A549 (cell line): ENCODE results near the gene PTPRCAP. TPM values are rescaled to one million over a fixed set of nuclear protein-coding genes. Genes with fewer than 3 reads are reported as not detected.

Experiments
- ATAC-seq, 2 experiments: fragments of 200-7000 bp in 1 of 2; fragments of >200 bp in 1 of 2; cut with Nextera tagmentation in 1 of 2; cut with Tn5 transposase in 1 of 2; 3 replicates each; pipeline versions ENCODE4 v1.8.0 to v1.9.1; 2018 to 2020; ENCODE audit warnings: mild to moderate bottlenecking in 1 of 2, moderate library complexity in 1 of 2
- CTCF ChIA-PET: fragments of 300-600 bp; sonication (Branson Sonifier 250); formaldehyde crosslinking; extraction: SDS; loops from one replicate; lab custom pipeline; 2021; ENCODE audit warnings: antibody characterized with exemption, inconsistent platforms; lab: Yijun Ruan, JAX
- POLR2A ChIA-PET: fragments of 350-600 bp; formaldehyde crosslinking; extraction: SDS; loops from one replicate; lab custom pipeline; 2021; ENCODE audit warnings: antibody characterized with exemption, inconsistent platforms; lab: Yijun Ruan, JAX
- DNase-seq, 2 experiments: peaks; one replicate each; pipeline versions ENCODE4 v3.0.0 to v3.0.0-alpha.2; 2011 to 2016; ENCODE audit warnings: low read depth in 1 of 2, low spot score in 1 of 2
- FAIRE-seq: peaks from 2 replicates; lab custom pipeline; 2011; peaks lifted over from hg19 to GRCh38; lab: Jason Lieb, UNC
- H3K27ac ChIP-seq, 2 experiments: fragments of >200 bp; sonication (Bioruptor Twin); formaldehyde crosslinking; 3 replicates each; pipeline ENCODE4 v1.5.1; 2016 to 2017
- H3K4me1 ChIP-seq: fragments of >200 bp; sonication (Bioruptor Twin); formaldehyde crosslinking; 3 replicates; pipeline ENCODE4 v1.6.1; 2016
- H3K4me2 ChIP-seq: fragments of >200 bp; sonication (Bioruptor Twin); formaldehyde crosslinking; 3 replicates; pipeline ENCODE4 v1.6.1; 2016
- H3K4me3 ChIP-seq: fragments of >200 bp; sonication (Bioruptor Twin); formaldehyde crosslinking; 3 replicates; pipeline ENCODE4 v1.5.1; 2016
- H3K9me3 ChIP-seq: fragments of >200 bp; sonication (Bioruptor Twin); formaldehyde crosslinking; 3 replicates; pipeline ENCODE4 v1.6.1; 2016
- BHLHE40 ChIP-seq: IDR thresholded peaks from 2 replicates; pipeline ENCODE4 v1.6.1; 2012; ENCODE audit warnings: low read depth, low read length, inconsistent platforms
- CHD2 ChIP-seq: fragments of 150-350 bp; IDR thresholded peaks from 2 replicates; pipeline ENCODE4 v1.6.1; 2014; ENCODE audit warnings: low read length; ENCODE audit not compliant: partially characterized antibody
- E2F6 ChIP-seq: IDR thresholded peaks from 2 replicates; pipeline ENCODE4 v1.6.1; 2012; ENCODE audit warnings: low read depth, borderline replicate concordance
- EP300 ChIP-seq, 2 experiments: fragments of >200 bp; sonication (Bioruptor Twin); formaldehyde crosslinking; IDR thresholded peaks; 2 replicates in 1 of 2; 3 replicates in 1 of 2; pipeline ENCODE4 v1.6.1; 2016 to 2017
- FOSL2 ChIP-seq, 2 experiments: fragments of 450-650 bp in 1 of 2; fragments of >200 bp in 1 of 2; sonication (Bioruptor Twin) in 1 of 2; formaldehyde crosslinking; IDR thresholded peaks; 2 replicates each; pipeline versions ENCODE4 v1.5.0 to v1.6.1; 2016 to 2020; ENCODE audit warnings: mild to moderate bottlenecking in 1 of 2, moderate library complexity in 1 of 2
- GATA3 ChIP-seq: IDR thresholded peaks from 2 replicates; pipeline ENCODE4 v1.6.1; 2012; ENCODE audit warnings: borderline replicate concordance
- HOXA7 ChIP-seq: fragments of 250-450 bp; sonication (Bioruptor Pico); IDR thresholded peaks from 2 replicates; pipeline ENCODE4 v1.5.0; 2020; ENCODE audit warnings: mild to moderate bottlenecking, moderate library complexity
- HOXB13 ChIP-seq: fragments of 250-450 bp; sonication (Bioruptor Pico); IDR thresholded peaks from 2 replicates; pipeline ENCODE4 v1.5.0; 2020; ENCODE audit warnings: low read depth, mild to moderate bottlenecking, moderate library complexity
- HOXB5 ChIP-seq: fragments of 250-450 bp; sonication (Bioruptor Pico); IDR thresholded peaks from 2 replicates; pipeline ENCODE4 v1.5.0; 2020; ENCODE audit warnings: mild to moderate bottlenecking, moderate library complexity
- JUN ChIP-seq, 2 experiments: fragments of >200 bp; sonication (Bioruptor Twin); formaldehyde crosslinking; IDR thresholded peaks; 2 replicates in 1 of 2; 3 replicates in 1 of 2; pipeline ENCODE4 v1.6.1; 2016 to 2017
- MAZ ChIP-seq: fragments of 150-350 bp; IDR thresholded peaks from 2 replicates; pipeline ENCODE4 v1.6.1; 2014; ENCODE audit warnings: antibody characterized with exemption, low read depth, low read length, borderline replicate concordance
- MYC ChIP-seq: IDR thresholded peaks from 2 replicates; pipeline ENCODE4 v1.6.1; 2012; ENCODE audit warnings: mild to moderate bottlenecking, inconsistent platforms, low read length, improper control_type of control experiment, borderline replicate concordance
- NFE2L2 ChIP-seq: fragments of 150-350 bp; conservative IDR thresholded peaks from 2 replicates; pipeline ENCODE4 v1.6.1; 2014; ENCODE audit warnings: low read length
- NR3C1 ChIP-seq: fragments of >200 bp; sonication (Bioruptor Twin); formaldehyde crosslinking; IDR thresholded peaks from 3 replicates; pipeline ENCODE4 v1.6.1; 2017
- PHF8 ChIP-seq: fragments of 200-600 bp; sonication (generic); IDR thresholded peaks from 2 replicates; pipeline ENCODE4 v1.6.1; 2016; ENCODE audit warnings: low read depth, mild to moderate bottlenecking, antibody characterized with exemption, moderate library complexity, borderline replicate concordance
- POLR2AphosphoS2 ChIP-seq: conservative IDR thresholded peaks from 2 replicates; pipeline ENCODE4 v1.6.1; 2012; ENCODE audit warnings: low read length, improper control_type of control experiment, inconsistent platforms
- RCOR1 ChIP-seq: fragments of 150-350 bp; IDR thresholded peaks from 2 replicates; pipeline ENCODE4 v1.6.1; 2014; ENCODE audit warnings: antibody characterized with exemption, low read length, low read depth
- RFX5 ChIP-seq: fragments of 450-650 bp; IDR thresholded peaks from 2 replicates; pipeline ENCODE4 v1.7.1; 2014; ENCODE audit warnings: antibody characterized with exemption, mild to moderate bottlenecking, moderate library complexity
- SMC3 ChIP-seq: fragments of >200 bp; sonication (Bioruptor Twin); formaldehyde crosslinking; IDR thresholded peaks from 3 replicates; pipeline ENCODE4 v1.6.1; 2018; ENCODE audit warnings: inconsistent platforms
- SREBF2 ChIP-seq: fragments of 450-650 bp; IDR thresholded peaks from 2 replicates; pipeline ENCODE4 v1.6.1; 2014; ENCODE audit warnings: mild to moderate bottlenecking, moderate library complexity
- TFCP2L1 ChIP-seq: fragments of 250-450 bp; sonication (Bioruptor Pico); IDR thresholded peaks from 2 replicates; pipeline ENCODE4 v1.5.0; 2021; ENCODE audit warnings: mild to moderate bottlenecking
- TP53 ChIP-seq: fragments of 250-450 bp; sonication (Bioruptor Pico); IDR thresholded peaks from 2 replicates; pipeline ENCODE4 v1.5.0; 2021; ENCODE audit warnings: mild to moderate bottlenecking, moderate library complexity
- WGBS: methylation state at CpG from one replicate; pipeline ENCODE4 v1.1.6; 2017; ENCODE audit errors: missing lambda C conversion rate; 5-methylcytosine and 5-hydroxymethylcytosine counted together
- polyA plus RNA-seq, 4 experiments: library from polyadenylated mRNA; depleted of rRNA in 3 of 4; stranded (reverse); fragments of >200 nt; fragmentation: RNase III in 1 of 4; extraction: RNeasy Plus Mini Kit Qiagen cat#74134 plus additional on column Dnase treatment in 1 of 4; gene quantifications; 2 replicates in 3 of 4; 3 replicates in 1 of 4; pipeline ENCODE4 v1.2.3, GENCODE V29; 2011 to 2017
- TF ChIP-seq, protein P1 (sequence below): fragments of 250-450 bp; sonication (Bioruptor Pico); IDR thresholded peaks from 2 replicates; pipeline ENCODE4 v1.5.0; 2020; ENCODE audit warnings: low read depth, mild to moderate bottlenecking, moderate library complexity
- TF ChIP-seq, protein P2 (sequence below): IDR thresholded peaks from 2 replicates; pipeline ENCODE4 v1.6.1; 2012

Gene PTPRCAP
- polyA plus RNA-seq, 2 of the 4 experiments (the other 2 are of a cell fraction): 0.34 to 0.56 TPM

- no peaks in the 10 kb centered on the region for H3K9me3 ChIP-seq
- peak overlapping the region; percentile 82 for H3K4me2 ChIP-seq
- FAIRE-seq (no peak), DNase-seq (no peak), ATAC-seq (peak; percentile 3 to 6; a peak in 5 of 6 replicates)
- H3K4me1 ChIP-seq: peaks cover 35% of the 10 kb centered on the region
- CTCF ChIA-PET: interaction anchor here (0.6 to 5.4 kb wide), 17 partner anchors 8 to 395 kb away, joined by 3 to 22 read pairs (median 6); partner anchors contain the start of genes CABP4, GPR152 and PPP1CA
- POLR2A ChIA-PET: interaction anchor here (0.6 to 1.9 kb wide), 4 partner anchors 25 to 66 kb away, joined by 3 to 14 read pairs (median 4); partner anchors contain the start of genes CORO1B and PPP1CA
- H3K27ac ChIP-seq: peak overlapping the region; percentile 82 to 97
- 21% methylated on average over 6 of the region's 6 CpGs for WGBS
- H3K4me3 ChIP-seq: peak overlapping the region; percentile 67
- TF ChIP-seq HOXB5 (CRISPR knock-in tag) (no peak), RCOR1 (no peak), POLR2AphosphoS2 (no peak), PHF8 (no peak), FOSL2 (IDR thresholded peaks at IDR 0.05) (no peak), FOSL2 (CRISPR knock-in tag; IDR thresholded peaks at IDR 0.05) (no peak), NR3C1 (no peak), TFCP2L1 (no peak), HOXB13 (CRISPR knock-in tag) (no peak), SMC3 (no peak), MAZ (no peak), CHD2 (no peak), RFX5 (no peak), E2F6 (no peak)
- TF ChIP-seq, protein P1, sequence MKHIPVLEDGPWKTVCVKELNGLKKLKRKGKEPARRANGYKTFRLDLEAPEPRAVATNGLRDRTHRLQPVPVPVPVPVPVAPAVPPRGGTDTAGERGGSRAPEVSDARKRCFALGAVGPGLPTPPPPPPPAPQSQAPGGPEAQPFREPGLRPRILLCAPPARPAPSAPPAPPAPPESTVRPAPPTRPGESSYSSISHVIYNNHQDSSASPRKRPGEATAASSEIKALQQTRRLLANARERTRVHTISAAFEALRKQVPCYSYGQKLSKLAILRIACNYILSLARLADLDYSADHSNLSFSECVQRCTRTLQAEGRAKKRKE (CRISPR knock-in tag): no peak
- TF ChIP-seq, protein P2, sequence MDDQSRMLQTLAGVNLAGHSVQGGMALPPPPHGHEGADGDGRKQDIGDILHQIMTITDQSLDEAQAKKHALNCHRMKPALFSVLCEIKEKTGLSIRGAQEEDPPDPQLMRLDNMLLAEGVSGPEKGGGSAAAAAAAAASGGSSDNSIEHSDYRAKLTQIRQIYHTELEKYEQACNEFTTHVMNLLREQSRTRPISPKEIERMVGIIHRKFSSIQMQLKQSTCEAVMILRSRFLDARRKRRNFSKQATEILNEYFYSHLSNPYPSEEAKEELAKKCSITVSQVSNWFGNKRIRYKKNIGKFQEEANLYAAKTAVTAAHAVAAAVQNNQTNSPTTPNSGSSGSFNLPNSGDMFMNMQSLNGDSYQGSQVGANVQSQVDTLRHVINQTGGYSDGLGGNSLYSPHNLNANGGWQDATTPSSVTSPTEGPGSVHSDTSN: no peak
Observed at GRCh38 chr11:67468456-67468758, 30.9 kb upstream of the PTPRCAP start.

- H3K27ac ChIP-seq: peak overlapping the region; percentile 82 to 97
- TF ChIP-seq HOXB5 (CRISPR knock-in tag) (no peak), NFE2L2 (no peak), JUN (IDR thresholded peaks at IDR 0.05) (no peak; a peak in 1 of 5 replicates), SREBF2 (no peak), CHD2 (no peak), MYC (no peak), BHLHE40 (no peak), NR3C1 (no peak), TP53 (CRISPR knock-in tag) (no peak), EP300 (IDR thresholded peaks at IDR 0.05) (no peak), GATA3 (no peak), POLR2AphosphoS2 (no peak), HOXA7 (no peak)
Observed at GRCh38 chr11:67468056-67468455, 30.6 kb upstream of the PTPRCAP start.

More at GRCh38 chr11:67468056-67468455, 30.6 kb upstream of the PTPRCAP start:
- peak overlapping the region; percentile 67 for H3K4me3 ChIP-seq
- H3K4me1 ChIP-seq: peaks cover 38% of the 10 kb centered on the region
- FAIRE-seq (no peak), DNase-seq (no peak), ATAC-seq (no peak)
- CTCF ChIA-PET: interaction anchor here (0.6 to 5.4 kb wide), 16 partner anchors 9 to 177 kb away, joined by 3 to 22 read pairs (median 6); partner anchors contain the start of genes CABP4, GPR152 and PPP1CA
- POLR2A ChIA-PET: interaction anchor here (1.1 to 1.9 kb wide), 3 partner anchors 26 to 66 kb away, joined by 3 to 14 read pairs (median 3); partner anchors contain the start of gene PPP1CA
- no peaks in the 10 kb centered on the region for H3K9me3 ChIP-seq
- 39% methylated on average over 5 of the region's 5 CpGs for WGBS
- peak overlapping the region; percentile 82 for H3K4me2 ChIP-seq
